Measurements from ENCODE around the gene METTL14. TPM values are rescaled to one million over a fixed set of nuclear protein-coding genes. Genes with fewer than 3 reads are reported as not detected.

Gene METTL14
- total RNA-seq, 1 donor from 2014 or later = 47.2 TPM

DNA sequence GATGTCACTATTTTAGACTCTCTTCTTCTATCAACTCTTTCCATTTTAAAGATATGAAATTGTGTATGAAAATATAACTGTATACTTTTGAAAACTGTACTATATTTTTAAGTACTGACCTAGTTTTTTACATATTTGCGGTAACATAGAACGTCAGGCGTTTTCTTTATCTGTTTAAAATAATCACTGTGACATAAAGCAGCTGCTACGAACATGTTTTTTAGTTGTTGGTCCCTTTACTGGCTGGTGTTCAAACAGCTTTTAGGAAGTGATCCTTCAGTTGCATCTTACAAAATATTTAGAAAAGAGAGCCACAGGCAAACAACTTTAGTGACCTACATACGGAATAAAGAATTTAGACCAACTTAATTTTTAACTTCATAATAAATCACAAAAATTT, 73.1 kb downstream of the METTL14 start:
- DNase-seq (ENCODE audit: low spot score) = no peak

DNA sequence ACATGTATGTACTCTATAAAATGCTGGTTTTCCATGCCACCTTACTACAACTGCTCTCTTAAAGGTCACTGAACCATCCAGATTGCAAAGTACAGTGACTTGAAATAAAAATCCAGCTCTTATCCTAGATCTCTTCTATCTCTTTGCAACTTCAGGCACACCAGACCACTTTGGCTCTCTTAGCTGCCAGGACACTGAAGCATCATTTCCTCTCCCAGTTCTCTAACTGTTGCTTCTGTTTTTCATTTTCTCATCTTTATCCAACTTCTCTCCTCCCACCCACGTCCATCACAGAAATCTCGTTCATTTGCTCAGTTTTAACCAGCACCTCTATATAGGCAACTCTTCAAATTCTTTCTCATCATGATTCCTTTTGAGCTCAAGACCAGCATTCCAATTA, 74.3 kb downstream of the METTL14 start:
- no peak for DNase-seq (ENCODE audit: low spot score)

DNA sequence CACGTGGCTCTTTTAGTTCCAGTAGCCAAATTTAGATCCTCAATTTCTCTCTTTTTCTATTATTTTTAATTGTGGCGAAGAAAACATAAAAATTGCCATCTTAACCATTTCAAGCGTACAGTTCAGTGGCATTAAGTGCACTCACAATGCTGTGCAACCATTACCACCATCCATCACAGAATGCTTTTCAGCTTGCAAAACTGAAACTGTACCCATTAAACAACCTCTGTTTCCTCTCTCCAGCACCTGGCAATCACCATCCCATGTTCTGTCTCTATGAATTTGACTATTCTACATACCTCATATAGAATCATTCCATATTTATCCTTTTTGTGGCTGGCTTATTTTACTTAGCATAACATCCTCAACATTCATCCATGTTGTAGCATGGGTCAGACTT, 74.9 kb downstream of the METTL14 start:
- DNase-seq (ENCODE audit: low spot score) = no peak

DNA sequence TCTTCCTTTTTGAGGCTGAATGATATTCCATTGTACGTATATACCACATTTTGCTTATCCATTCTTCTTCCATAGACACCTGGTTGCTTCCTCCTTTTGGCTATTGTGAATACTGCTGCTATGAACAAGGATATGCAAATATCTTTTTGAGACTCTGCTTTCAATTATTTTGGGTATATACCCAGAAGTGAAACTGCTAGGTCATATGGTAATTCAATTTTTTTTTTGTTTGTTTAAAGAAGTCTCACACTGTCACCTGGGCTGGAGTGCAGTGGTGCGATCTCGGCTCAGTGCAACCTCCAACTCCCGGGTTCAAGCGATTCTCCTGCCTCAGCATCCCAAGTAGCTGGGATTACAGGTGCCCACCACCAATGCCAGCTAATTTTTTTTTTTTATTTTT, 75.3 kb downstream of the METTL14 start:
- DNase-seq (ENCODE audit: low spot score) = no peak

DNA sequence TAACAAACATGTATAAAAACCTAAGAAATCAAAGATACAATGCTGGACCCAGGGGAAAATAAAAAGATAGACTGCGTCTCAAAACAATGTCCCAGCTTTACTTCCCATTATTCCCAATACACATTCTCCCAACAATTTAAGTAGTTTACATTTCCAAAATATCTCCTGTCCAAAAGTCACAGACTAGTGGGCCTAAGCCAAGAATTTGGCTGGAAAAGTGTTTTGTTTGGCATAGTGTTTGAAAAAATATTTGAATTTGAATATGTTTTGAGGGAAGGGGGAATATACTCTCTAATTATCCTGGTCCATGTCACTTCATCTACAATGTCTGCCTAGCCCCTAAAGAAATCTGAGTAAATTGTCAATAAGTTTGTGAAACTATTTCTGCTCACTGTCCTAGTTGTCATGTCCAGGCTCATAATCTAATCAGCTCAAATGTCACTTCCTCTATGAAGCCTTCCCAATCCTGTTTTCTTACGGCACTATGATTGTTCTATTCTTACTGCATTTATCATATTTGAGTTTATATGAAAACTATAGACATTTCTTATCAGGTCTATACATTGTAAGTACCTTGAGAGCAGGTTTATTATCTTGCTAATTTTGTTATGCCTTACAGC, 76.3 kb downstream of the METTL14 start:
- DNase-seq (ENCODE audit: low spot score) = no peak

DNA sequence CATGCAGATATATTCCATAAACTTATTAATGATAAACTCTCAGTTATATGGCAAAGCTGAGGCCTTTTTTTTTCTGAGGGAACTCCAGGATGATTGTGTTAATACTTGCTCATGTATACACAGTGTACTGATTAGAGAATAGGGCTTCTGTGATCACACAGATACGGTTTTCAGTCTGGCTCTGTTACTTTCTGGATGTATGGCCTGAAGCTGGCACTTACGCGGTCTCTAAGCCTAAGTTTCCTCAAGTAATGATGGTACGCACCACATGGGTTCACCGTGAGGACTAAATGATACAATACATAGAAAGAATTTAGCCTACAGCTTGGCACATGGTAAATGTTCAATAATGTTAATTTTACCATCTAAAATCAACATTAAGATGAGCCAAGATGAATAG, 77.0 kb downstream of the METTL14 start:
- DNase-seq (ENCODE audit: low spot score) = no peak

DNA sequence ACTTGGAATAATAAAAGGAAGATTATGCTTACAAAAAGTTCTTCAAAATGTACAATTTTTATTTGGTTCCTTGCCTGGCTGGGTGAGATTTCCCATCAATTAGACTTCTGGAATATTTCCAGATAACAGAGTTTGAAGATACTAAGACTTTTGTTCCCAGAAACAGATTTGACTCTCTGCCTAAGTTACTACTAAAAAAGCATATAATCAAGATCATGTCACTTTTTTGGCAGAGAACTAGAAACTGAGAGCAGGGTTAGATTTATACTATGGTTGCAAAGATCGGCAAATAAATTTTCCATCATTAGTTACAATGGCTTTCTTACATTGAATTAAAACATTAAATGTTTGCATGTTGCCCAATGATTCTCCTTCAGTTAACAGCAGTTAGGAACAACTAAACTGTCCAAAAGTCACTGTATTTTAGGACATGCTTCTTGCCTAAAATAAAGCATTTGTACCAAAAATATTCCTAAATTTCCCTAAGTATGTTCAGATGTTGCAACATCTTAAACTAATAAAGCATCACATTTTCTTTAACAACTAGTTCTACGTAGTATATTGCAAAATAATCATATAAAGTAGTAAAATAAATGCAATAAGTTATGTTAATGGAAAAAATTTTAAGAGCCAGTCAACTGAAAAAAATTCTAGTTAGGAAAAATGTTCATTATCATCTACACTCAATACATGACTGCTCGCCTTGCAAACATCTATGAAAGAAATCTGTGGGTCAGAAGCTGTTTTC, 77.7 kb downstream of the METTL14 start:
- DNase-seq (ENCODE audit: low spot score) = no peak

Other genes starting within 250 kb of the METTL14 start
- 90.6 TPM for gene SEC24D, start 150.7 kb downstream of the METTL14 start, total RNA-seq
- 735 TPM for gene SYNPO2, start 203.5 kb downstream of the METTL14 start, total RNA-seq

Data from mucosa of gallbladder (tissue), 1 donor.